Natural killer cell treated with Interleukin-12 subunit alpha and Interleukin-12 subunit beta and Interleukin-15 and Interleukin-18, amount 100 ng/mL, for 72 hours (primary cell): Measurements from ENCODE around the gene PIEZO2. TPM values are rescaled to one million over a fixed set of nuclear protein-coding genes. Genes with fewer than 3 reads are reported as not detected.

Experiments
- ATAC-seq, 2 donors: fragments of 150-1000 bp; cut with Tn5 transposase in 1 of 2; sonication (Bioruptor Pico), chemical (Tn5 transposase) in 1 of 2; 2 replicates each; pipeline ENCODE4 v1.10.0; 2021
- DNase-seq: peaks from one replicate; pipeline ENCODE4 v3.0.0; 2022; ENCODE audit warnings: low spot score
- H3K27ac Mint-ChIP-seq, 2 donors: 1 replicate in 1 of 2; 2 replicates in 1 of 2; pipeline ENCODE4 v1.8.0; 2022; ENCODE audit warnings: mixed read lengths in 2 of 2, mild to moderate bottlenecking in 1 of 2, moderate library complexity in 1 of 2
- H3K27me3 Mint-ChIP-seq, 2 donors: 1 replicate in 1 of 2; 2 replicates in 1 of 2; pipeline ENCODE4 v1.8.0; 2022; ENCODE audit warnings: mixed read lengths in 2 of 2
- H3K36me3 Mint-ChIP-seq: one replicate; pipeline ENCODE4 v1.8.0; 2022; ENCODE audit warnings: mixed read lengths
- H3K4me1 Mint-ChIP-seq, 2 donors: 1 replicate in 1 of 2; 2 replicates in 1 of 2; pipeline ENCODE4 v1.8.0; 2022; ENCODE audit warnings: low read depth in 2 of 2, mixed read lengths in 2 of 2, mild to moderate bottlenecking in 1 of 2
- H3K4me3 Mint-ChIP-seq: one replicate; pipeline ENCODE4 v1.8.0; 2022; ENCODE audit warnings: mixed read lengths
- H3K9me3 Mint-ChIP-seq: 2 replicates; pipeline ENCODE4 v1.8.0; 2022; ENCODE audit warnings: mixed read lengths
- total RNA-seq, 2 donors: library from RNA; stranded (reverse); gene quantifications; one replicate each; pipeline ENCODE4 v1.2.3, GENCODE V29; 2022

Gene PIEZO2
- total RNA-seq, 2 donors from 2014 or later, result not detected

DNA sequence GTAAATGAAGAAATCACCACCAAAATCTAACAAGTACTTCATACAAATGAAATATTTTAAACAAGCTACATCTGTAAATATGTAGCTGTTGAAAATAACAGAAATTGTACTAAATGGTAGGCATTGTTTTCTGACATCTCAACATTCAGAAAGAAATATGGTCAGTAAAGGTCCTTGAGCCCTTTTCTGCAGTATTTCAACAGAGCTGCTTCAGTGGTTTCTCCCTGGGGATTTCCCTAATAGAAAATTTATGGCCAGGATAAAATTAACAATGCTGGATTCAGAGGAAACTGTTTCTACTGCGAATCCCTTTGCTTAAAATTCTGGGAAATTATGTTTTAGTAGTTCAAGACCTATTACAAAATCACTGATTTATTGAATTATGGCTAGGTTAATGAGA, 256.6 kb downstream of the PIEZO2 start:
- no peaks in the 10 kb centered on the region for H3K4me1 Mint-ChIP-seq
- DNase-seq, result no peak
- no peak overlapping the region for H3K4me3 Mint-ChIP-seq
- no peaks in the 10 kb centered on the region for H3K36me3 Mint-ChIP-seq
- H3K27me3 Mint-ChIP-seq, result peaks cover 0 to 2% of the 10 kb centered on the region in 2 donors
- no peak overlapping the region for H3K27ac Mint-ChIP-seq
- ATAC-seq, result no peak
- no peaks in the 10 kb centered on the region for H3K9me3 Mint-ChIP-seq

DNA sequence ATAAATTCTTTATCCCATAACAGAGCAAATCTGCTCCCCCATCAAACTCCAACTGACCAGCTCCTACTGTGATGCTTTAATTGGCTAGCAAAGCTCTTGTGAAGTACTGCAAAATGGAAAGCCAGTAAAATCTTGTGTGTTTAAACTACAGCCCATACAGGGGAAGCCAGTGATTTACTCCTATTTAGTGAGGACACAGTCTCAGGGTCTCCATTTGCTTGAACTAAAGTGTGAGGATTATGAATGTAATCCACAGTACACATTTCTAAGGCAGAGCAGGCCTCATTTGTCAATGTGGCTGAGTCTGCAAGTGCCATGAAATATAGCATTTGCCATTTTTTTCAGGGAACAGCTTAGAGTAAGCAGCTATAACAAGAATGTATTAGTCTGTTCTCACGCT, 259.3 kb downstream of the PIEZO2 start:
- no peak overlapping the region for H3K4me3 Mint-ChIP-seq
- no peaks in the 10 kb centered on the region for H3K4me1 Mint-ChIP-seq
- ATAC-seq (no peak), DNase-seq (no peak)
- H3K27me3 Mint-ChIP-seq, result no peaks in the 10 kb centered on the region
- H3K27ac Mint-ChIP-seq, result no peak overlapping the region
- H3K36me3 Mint-ChIP-seq, result no peaks in the 10 kb centered on the region
- H3K9me3 Mint-ChIP-seq, result no peaks in the 10 kb centered on the region

DNA sequence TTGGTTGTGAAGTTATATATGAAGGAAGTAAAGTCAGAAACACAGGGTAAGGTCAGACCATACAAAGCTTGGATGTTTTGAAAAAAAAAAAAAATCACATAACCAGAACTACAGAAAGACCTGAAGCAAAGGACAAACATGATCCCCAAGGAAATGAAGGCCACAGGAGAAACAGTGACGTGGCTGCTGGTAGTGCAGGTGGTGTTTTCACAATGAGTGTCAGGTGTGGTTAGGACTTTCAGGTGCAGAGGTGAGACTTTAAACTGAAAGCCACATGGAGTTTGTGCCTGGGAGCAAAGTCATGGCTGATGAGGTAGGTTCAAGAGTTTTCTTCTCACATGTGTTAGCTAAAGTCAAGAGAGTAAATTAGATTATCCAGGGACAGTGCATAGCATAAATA, 270.7 kb downstream of the PIEZO2 start:
- Mint-ChIP-seq H3K9me3 (peaks cover 3% of the 10 kb centered on the region), H3K4me1 (no peaks in the 10 kb centered on the region), H3K4me3 (no peak overlapping the region), H3K27me3 (peaks cover 5 to 8% of the 10 kb centered on the region in 2 donors), H3K27ac (no peak overlapping the region), H3K36me3 (no peaks in the 10 kb centered on the region)
- ATAC-seq, result no peak
- DNase-seq, result no peak

DNA sequence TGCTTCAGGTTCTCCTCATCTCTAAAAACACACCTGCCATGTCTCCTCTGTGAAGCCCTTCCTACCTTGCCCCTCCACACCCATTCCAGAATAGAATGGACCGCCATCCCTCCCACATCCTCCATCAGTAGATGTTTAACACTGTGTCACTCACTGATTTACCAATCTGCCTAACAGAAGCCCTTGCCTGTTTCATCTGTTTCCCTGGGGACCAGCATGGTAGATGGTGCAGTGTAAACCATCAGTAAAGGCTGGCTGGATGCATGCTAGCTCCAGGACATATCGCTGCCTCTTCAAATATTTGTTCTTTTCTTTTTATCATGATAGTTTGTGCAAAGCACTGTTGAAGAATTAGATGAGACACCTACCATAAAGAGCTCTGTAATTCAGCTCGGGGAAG, 271.4 kb downstream of the PIEZO2 start:
- ATAC-seq (no peak), DNase-seq (no peak)
- Mint-ChIP-seq H3K27ac (no peak overlapping the region), H3K9me3 (peaks cover 3% of the 10 kb centered on the region), H3K36me3 (no peaks in the 10 kb centered on the region), H3K27me3 (peaks cover 5 to 8% of the 10 kb centered on the region in 2 donors), H3K4me1 (no peaks in the 10 kb centered on the region), H3K4me3 (no peak overlapping the region)

DNA sequence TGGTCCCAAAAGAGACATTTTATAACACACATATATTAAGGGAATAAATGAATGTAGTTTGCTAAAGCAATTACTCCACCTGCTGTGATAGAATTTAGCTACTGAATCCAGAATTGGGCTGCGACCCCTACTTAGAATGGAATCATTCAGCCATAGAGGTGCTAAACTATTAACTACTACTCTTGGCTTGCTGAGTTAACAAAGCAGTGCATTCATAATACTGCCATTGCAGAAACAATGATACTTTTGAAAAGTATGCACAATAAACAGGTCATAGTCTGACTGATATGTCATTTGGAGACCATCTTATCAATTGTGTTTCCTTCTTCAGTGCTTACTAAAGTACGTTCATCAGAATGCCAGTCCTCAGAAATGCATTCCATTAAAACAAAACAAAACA, 273.6 kb downstream of the PIEZO2 start:
- Mint-ChIP-seq H3K27me3 (peaks cover 7 to 8% of the 10 kb centered on the region in 2 donors), H3K4me3 (no peak overlapping the region), H3K9me3 (peaks cover 3% of the 10 kb centered on the region), H3K36me3 (no peaks in the 10 kb centered on the region), H3K27ac (no peak overlapping the region), H3K4me1 (no peaks in the 10 kb centered on the region)
- ATAC-seq (no peak), DNase-seq (no peak)

DNA sequence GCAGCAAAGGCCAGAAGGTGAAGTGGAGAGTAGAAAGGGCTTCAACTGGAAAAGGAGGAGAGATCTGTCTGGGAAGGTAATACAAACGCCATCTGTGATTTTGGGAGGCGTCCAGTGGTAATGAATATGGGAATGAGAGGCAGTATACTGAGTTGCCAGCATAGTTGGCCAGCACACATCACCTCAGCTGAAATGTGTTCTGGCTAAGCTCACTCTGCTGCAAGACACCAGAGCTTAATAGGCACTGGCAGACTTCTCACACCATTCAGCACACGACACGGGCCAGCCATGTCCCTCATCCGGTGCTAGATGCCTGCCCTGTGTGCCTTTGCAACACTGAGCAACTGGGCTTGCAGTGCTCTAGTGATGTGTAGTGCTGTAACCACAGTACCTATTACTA, 277.1 kb downstream of the PIEZO2 start:
- H3K9me3 Mint-ChIP-seq, result peaks cover 3% of the 10 kb centered on the region
- H3K4me1 Mint-ChIP-seq, result no peaks in the 10 kb centered on the region
- H3K27ac Mint-ChIP-seq, result no peak overlapping the region
- no peak overlapping the region for H3K4me3 Mint-ChIP-seq
- peaks cover 0 to 3% of the 10 kb centered on the region in 2 donors for H3K27me3 Mint-ChIP-seq
- H3K36me3 Mint-ChIP-seq, result no peaks in the 10 kb centered on the region
- ATAC-seq, result no peak
- DNase-seq, result no peak

DNA sequence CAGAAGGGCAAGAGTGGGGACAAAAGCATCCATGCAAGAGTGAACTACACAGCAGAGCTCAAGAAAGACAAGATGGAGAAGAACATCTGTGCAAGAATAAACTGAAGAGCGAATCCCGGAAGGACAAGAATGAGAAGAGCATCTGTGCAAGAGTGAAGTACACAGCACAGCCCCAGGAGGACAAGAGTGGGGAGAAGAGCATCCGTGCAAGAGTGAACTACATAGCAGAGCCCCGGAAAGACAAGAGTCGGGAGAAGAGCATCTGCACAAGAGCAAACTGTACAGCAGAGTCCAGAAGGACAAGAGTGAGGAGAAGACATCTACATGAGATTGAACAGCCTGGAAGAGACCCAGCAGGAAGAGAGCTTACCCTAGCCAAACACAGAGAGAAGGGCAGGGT, 284.6 kb downstream of the PIEZO2 start:
- peaks cover 5% of the 10 kb centered on the region for H3K36me3 Mint-ChIP-seq
- no peak for DNase-seq
- peaks cover 8 to 14% of the 10 kb centered on the region in 2 donors for H3K27me3 Mint-ChIP-seq
- peaks cover 8% of the 10 kb centered on the region for H3K9me3 Mint-ChIP-seq
- no peaks in the 10 kb centered on the region for H3K4me1 Mint-ChIP-seq
- H3K4me3 Mint-ChIP-seq, result no peak overlapping the region
- no peak for ATAC-seq
- H3K27ac Mint-ChIP-seq, result no peak overlapping the region

DNA sequence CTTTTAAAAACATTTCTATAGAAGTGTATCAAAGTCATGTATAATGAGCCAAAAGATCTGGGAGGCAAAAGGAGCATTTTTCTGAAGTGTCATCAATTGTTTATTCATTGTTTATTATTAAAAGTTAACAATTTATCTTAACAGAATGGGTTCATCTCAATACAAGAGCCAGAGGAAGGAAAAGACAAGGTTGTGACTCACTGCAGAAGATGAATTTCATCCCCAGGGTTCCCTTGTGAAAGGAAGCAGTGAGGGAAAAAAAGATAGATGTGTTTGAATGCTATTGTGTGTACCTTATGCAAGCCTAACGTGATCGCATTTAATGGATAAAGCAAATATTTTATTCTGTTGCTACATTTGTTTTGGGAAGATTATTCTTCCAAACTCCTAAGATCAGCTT, 286.3 kb downstream of the PIEZO2 start:
- Mint-ChIP-seq H3K4me1 (no peaks in the 10 kb centered on the region), H3K9me3 (peaks cover 8% of the 10 kb centered on the region), H3K27ac (no peak overlapping the region), H3K4me3 (no peak overlapping the region), H3K27me3 (peaks cover 13 to 14% of the 10 kb centered on the region in 2 donors), H3K36me3 (peaks cover 5% of the 10 kb centered on the region)
- no peak for ATAC-seq
- DNase-seq, result no peak

DNA sequence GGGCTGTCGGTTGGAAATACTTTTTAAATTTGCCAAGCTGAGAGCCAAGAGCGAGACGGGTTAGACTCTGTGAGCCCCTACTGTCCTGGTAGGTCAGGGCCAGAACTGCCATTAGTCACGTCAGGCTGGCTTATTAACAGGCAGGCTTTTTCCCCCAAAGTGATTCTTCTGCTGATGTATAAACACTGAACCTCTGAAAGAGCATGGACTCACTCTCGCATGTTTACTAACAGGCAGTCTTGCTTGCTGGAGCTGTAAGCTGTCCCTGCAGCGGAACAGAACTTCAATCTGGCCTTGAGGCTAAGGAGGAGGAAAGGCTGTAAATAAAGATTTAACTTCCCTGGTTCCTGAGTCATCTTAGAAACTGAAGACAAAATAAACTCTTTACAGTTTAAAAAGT, 288.4 kb downstream of the PIEZO2 start:
- Mint-ChIP-seq H3K4me1 (no peaks in the 10 kb centered on the region), H3K27me3 (peaks cover 13 to 14% of the 10 kb centered on the region in 2 donors), H3K27ac (no peak overlapping the region), H3K9me3 (peaks cover 8% of the 10 kb centered on the region), H3K4me3 (no peak overlapping the region), H3K36me3 (peaks cover 5% of the 10 kb centered on the region)
- ATAC-seq (no peak), DNase-seq (no peak)

DNA sequence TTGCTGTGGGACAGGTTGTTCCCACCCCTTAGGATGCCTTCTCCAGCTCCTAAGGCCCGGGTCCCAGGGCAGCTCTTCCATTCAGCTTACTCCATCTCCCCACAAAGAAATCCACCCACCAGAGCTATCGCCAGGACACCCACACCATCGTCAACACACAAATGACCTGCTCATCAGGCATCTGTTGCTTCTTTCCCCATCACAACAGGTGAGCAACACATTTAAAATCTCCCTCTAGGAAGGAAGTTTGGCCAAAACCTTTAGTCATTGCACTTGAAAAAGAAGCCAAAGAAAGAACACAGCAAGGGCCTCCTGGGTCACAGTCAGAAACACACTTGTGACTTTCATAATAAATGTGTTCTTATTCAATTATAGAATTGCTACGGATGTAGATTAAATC, 289.0 kb downstream of the PIEZO2 start:
- no peak overlapping the region for H3K4me3 Mint-ChIP-seq
- no peaks in the 10 kb centered on the region for H3K4me1 Mint-ChIP-seq
- ATAC-seq (no peak), DNase-seq (no peak)
- H3K9me3 Mint-ChIP-seq, result peaks cover 8% of the 10 kb centered on the region
- H3K36me3 Mint-ChIP-seq, result peaks cover 5% of the 10 kb centered on the region
- no peak overlapping the region for H3K27ac Mint-ChIP-seq
- peaks cover 12 to 13% of the 10 kb centered on the region in 2 donors for H3K27me3 Mint-ChIP-seq

DNA sequence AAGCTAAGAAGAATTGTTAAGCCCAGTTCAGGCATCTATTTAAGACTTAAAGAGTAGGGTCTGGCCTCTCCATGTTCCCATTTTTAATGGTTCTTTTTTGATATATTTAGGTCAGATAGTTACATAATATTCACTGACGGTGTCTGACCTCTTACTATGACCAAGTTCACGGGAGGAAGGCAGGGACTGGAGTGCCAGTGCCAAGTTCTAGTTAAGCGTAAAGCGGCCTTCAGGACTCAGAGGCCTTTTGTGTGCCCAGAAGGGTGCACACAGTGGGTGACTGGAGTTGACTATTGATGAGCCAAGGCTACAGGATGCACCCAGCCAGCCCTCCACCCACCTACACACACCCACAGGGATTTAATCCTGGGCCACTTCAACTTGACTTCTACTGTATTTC, 290.9 kb downstream of the PIEZO2 start:
- Mint-ChIP-seq H3K27me3 (peaks cover 8 to 9% of the 10 kb centered on the region in 2 donors), H3K27ac (no peak overlapping the region), H3K9me3 (no peaks in the 10 kb centered on the region), H3K4me1 (no peaks in the 10 kb centered on the region), H3K4me3 (no peak overlapping the region), H3K36me3 (no peaks in the 10 kb centered on the region)
- ATAC-seq, result no peak
- DNase-seq, result no peak

DNA sequence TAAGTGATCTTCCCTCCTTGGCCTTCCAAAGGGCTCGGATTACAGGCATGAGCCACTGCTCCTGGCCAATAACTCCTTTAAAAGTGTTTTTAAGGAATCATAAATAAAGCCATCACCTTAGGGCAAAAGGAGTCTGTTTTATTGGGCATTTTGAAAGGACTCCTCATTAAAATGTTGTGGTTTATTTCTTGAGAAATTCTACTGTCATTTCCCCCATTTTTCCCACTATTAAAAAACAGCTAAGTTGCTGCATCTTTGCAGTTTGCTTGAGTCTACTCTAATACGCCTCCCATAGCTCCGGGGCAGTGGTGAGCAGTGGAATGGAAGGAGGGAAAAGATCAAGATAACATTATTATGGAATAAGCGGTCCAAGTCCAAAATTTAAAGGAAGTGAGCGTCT, 293.2 kb downstream of the PIEZO2 start:
- Mint-ChIP-seq H3K4me1 (no peaks in the 10 kb centered on the region), H3K4me3 (no peak overlapping the region), H3K27me3 (peaks cover 8 to 16% of the 10 kb centered on the region in 2 donors), H3K36me3 (no peaks in the 10 kb centered on the region), H3K9me3 (no peaks in the 10 kb centered on the region), H3K27ac (no peak overlapping the region)
- no peak for ATAC-seq
- no peak for DNase-seq

DNA sequence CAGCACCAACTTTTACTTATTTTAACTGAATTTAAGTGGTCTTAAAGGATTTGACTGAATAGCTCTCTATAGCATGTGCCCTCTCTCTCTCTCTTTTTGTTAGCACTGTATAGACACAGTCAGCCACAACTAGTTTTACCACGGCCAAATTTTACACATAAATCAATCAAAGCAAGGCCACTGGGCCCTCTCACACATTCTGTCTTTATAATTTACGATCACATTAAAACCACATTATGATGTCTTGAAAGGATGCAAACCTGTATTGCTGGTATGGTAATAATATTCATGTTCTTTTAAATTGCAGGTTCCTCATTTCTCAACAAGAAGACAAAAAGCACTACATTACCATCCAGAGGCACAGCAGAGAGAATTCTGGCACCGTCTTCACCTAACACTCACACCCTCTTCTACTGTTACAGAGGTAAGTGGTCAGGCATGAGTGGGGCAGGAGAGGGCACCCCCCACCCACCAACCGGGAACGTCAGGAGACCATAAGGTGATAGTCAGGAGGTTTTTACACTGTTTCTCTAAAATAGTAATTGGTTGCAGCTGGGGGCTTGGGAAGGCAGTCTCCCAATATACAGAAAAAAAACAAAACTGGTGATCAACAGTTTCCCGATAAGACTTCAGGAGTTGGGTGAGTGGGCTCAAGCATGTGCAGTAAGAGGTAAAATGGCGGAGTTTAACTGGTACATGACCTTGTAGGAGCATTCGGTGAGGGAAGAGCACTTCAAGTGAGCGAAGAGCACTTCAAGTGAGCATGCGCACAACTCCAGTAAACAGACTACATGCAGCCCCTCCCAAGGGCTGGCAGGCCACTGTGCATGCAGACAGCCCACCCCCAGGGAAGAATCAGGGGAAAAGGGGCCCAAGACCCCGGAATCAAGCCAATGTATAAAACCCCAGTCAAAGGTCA, 296.7 kb downstream of the PIEZO2 start:
- Mint-ChIP-seq H3K36me3 (no peaks in the 10 kb centered on the region), H3K27me3 (peaks cover 8 to 10% of the 10 kb centered on the region in 2 donors), H3K4me1 (no peaks in the 10 kb centered on the region), H3K9me3 (no peaks in the 10 kb centered on the region), H3K4me3 (no peak overlapping the region), H3K27ac (no peak overlapping the region)
- DNase-seq (no peak), ATAC-seq (no peak)

DNA sequence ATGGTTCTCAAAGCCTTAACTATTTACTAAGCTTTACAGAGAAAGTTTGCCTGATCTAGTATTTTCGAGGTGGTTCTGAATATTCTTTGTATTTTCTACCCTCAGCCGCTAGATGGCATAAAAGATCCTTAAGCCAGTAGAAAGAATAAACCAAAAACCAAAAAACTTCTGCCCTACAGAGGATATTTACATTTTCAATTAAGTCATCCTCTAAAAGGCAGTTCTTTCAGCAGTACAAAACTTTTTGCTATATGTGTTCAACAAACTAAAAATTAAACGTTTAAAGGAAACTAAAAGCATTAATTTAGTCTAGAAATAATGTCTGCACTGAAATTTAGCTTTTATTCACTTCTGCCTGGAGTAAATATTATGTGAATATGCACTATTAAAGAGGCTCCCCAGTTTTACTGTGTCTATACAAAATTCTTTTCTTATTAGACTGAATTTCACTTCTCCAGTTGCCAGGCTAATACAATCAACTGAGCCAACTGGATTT, 297.5 kb downstream of the PIEZO2 start:
- DNase-seq, result no peak
- Mint-ChIP-seq H3K4me3 (no peak overlapping the region), H3K4me1 (no peaks in the 10 kb centered on the region), H3K27me3 (peaks cover 8 to 10% of the 10 kb centered on the region in 2 donors), H3K27ac (no peak overlapping the region), H3K36me3 (no peaks in the 10 kb centered on the region), H3K9me3 (no peaks in the 10 kb centered on the region)
- ATAC-seq, result no peak
